GM10266 (cell line): ENCODE data around the gene SORL1.

ENCODE experiments used
- DNase-seq: peaks from one replicate; pipeline ENCODE4 v3.0.0; 2012; ENCODE audit errors: extremely low spot score
- CTCF ChIP-seq: IDR thresholded peaks from 2 replicates; pipeline ENCODE4 v1.5.1; 2012; ENCODE audit warnings: mild to moderate bottlenecking, low read depth; ENCODE audit not compliant: control insufficient read depth, insufficient read depth; ENCODE audit errors: missing control alignments

The SORL1 gene

GRCh38 chr11:121448431-121448941, 3.6 kb upstream of the SORL1 start:
- no peak for DNase-seq
- TF ChIP-seq CTCF = no peak

- no peak for TF ChIP-seq CTCF
These were observed 3.0 kb upstream of the SORL1 start for GRCh38 chr11:121449123-121449522.

GRCh38 chr11:121449626-121450025, 2.5 kb upstream of the SORL1 start:
- no peak for DNase-seq
- TF ChIP-seq CTCF = no peak

More at GRCh38 chr11:121449123-121449522, 3.0 kb upstream of the SORL1 start:
- no peak for DNase-seq

- no peak for DNase-seq
- TF ChIP-seq CTCF = no peak
These were observed 1.7 kb upstream of the SORL1 start for GRCh38 chr11:121450401-121450800.

- DNase-seq = no peak
- TF ChIP-seq CTCF = no peak
These were observed 732 bp upstream of the SORL1 start for GRCh38 chr11:121451178-121451985.

GRCh38 chr11:121452609-121453150, 566 bp downstream of the SORL1 start, which contains the start of gene SORL1-AS1:
SORL1-AS1 (minus strand) TSS chr11:121452967.
- TF ChIP-seq CTCF = no peak
- DNase-seq = no peak

- no peak for TF ChIP-seq CTCF
- no peak for DNase-seq
These were observed 1.6 kb downstream of the SORL1 start for GRCh38 chr11:121453589-121454299.
